ENCODE measurements around the gene HSPA2.

DNA sequence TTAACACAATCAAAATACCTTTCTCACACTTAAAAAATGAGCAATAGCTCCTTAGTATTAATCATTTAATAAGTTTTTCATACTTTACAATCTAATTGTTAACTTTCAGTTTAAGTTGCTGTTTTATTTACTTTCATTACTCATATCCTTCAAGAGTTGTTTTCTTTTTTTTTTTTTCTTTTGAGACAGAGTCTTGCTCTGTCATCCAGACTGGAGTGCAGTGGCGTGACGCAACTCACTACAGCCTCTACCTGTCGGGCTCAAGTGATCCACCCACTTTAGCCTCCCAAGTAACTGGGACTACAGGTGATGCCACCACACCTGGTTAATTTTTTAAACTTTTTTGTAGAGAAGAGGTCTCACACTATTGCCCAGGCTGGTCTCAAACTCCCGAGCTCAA lies 19.8 kb upstream of the HSPA2 start:
- TF ChIP-seq, protein P1, sequence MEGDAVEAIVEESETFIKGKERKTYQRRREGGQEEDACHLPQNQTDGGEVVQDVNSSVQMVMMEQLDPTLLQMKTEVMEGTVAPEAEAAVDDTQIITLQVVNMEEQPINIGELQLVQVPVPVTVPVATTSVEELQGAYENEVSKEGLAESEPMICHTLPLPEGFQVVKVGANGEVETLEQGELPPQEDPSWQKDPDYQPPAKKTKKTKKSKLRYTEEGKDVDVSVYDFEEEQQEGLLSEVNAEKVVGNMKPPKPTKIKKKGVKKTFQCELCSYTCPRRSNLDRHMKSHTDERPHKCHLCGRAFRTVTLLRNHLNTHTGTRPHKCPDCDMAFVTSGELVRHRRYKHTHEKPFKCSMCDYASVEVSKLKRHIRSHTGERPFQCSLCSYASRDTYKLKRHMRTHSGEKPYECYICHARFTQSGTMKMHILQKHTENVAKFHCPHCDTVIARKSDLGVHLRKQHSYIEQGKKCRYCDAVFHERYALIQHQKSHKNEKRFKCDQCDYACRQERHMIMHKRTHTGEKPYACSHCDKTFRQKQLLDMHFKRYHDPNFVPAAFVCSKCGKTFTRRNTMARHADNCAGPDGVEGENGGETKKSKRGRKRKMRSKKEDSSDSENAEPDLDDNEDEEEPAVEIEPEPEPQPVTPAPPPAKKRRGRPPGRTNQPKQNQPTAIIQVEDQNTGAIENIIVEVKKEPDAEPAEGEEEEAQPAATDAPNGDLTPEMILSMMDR (IDR thresholded peaks at IDR 0.05), result no peak
- no peak for TF ChIP-seq POLR2A (IDR thresholded peaks at IDR 0.05)

All from testis (tissue), 2 donors.